Osteocyte (in vitro differentiated cells): ENCODE measurements around the gene PDE4D. TPM values are rescaled to one million over a fixed set of nuclear protein-coding genes. Genes with fewer than 3 reads are reported as not detected.

Experiments
- DNase-seq: peaks from one replicate; pipeline ENCODE4 v3.0.0; 2021; ENCODE audit warnings: mixed read lengths; ENCODE audit not compliant: unreplicated experiment; ENCODE audit errors: extremely low spot score
- H3K27ac Mint-ChIP-seq: one replicate; pipeline ENCODE4 v1.8.0; 2021; ENCODE audit warnings: mild to moderate bottlenecking, mixed read lengths; ENCODE audit not compliant: unreplicated experiment
- H3K27me3 Mint-ChIP-seq: one replicate; pipeline ENCODE4 v1.8.0; 2021; ENCODE audit warnings: mixed read lengths; ENCODE audit not compliant: unreplicated experiment
- H3K36me3 Mint-ChIP-seq: one replicate; pipeline ENCODE4 v1.8.0; 2021; ENCODE audit warnings: mixed read lengths; ENCODE audit not compliant: unreplicated experiment
- H3K4me1 Mint-ChIP-seq: one replicate; pipeline ENCODE4 v1.8.0; 2021; ENCODE audit warnings: mixed read lengths; ENCODE audit not compliant: unreplicated experiment
- H3K4me3 Mint-ChIP-seq: one replicate; pipeline ENCODE4 v1.8.0; 2021; ENCODE audit warnings: mild to moderate bottlenecking, moderate library complexity, mixed read lengths; ENCODE audit not compliant: unreplicated experiment
- H3K9me3 Mint-ChIP-seq: one replicate; pipeline ENCODE4 v1.8.0; 2021; ENCODE audit warnings: mixed read lengths; ENCODE audit not compliant: unreplicated experiment
- total RNA-seq: library from RNA; stranded (reverse); gene quantifications from 2 replicates; pipeline ENCODE4 v1.2.1, GENCODE V29; 2021
- TF ChIP-seq, protein P1 (sequence below): fragments of 200-600 bp; sonication (generic); IDR thresholded peaks from 2 replicates; pipeline ENCODE4 v1.5.0; 2021; ENCODE audit warnings: antibody characterized with exemption, mild to moderate bottlenecking, moderate library complexity

PDE4D gene
- total RNA-seq, 1 donor from 2014 or later: 24.2 TPM

DNA sequence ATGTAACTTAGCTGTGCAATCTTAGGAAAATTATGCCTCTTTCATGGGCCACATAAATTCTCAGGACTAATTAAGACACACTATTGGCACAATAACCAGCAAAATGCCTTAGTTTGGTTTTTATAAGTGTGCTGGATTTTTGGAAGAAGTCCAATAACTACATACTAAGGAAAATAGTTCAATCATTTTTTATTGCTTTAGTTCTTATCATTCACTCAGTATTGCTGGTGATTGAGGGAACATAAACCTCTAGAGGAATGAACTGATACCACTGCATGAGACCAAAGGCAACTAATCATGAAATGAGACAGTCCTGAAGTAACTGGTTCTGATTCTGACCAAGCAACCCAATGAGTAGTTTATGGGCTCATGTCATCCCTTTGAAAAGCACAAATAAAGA lies 571.5 kb downstream of the PDE4D start:
- Mint-ChIP-seq H3K9me3 (no peaks in the 10 kb centered on the region), H3K4me1 (peaks cover 43% of the 10 kb centered on the region), H3K36me3 (no peaks in the 10 kb centered on the region), H3K27me3 (no peaks in the 10 kb centered on the region), H3K27ac (no peak overlapping the region), H3K4me3 (no peak overlapping the region)
- TF ChIP-seq, protein P1, sequence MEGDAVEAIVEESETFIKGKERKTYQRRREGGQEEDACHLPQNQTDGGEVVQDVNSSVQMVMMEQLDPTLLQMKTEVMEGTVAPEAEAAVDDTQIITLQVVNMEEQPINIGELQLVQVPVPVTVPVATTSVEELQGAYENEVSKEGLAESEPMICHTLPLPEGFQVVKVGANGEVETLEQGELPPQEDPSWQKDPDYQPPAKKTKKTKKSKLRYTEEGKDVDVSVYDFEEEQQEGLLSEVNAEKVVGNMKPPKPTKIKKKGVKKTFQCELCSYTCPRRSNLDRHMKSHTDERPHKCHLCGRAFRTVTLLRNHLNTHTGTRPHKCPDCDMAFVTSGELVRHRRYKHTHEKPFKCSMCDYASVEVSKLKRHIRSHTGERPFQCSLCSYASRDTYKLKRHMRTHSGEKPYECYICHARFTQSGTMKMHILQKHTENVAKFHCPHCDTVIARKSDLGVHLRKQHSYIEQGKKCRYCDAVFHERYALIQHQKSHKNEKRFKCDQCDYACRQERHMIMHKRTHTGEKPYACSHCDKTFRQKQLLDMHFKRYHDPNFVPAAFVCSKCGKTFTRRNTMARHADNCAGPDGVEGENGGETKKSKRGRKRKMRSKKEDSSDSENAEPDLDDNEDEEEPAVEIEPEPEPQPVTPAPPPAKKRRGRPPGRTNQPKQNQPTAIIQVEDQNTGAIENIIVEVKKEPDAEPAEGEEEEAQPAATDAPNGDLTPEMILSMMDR: no peak
- DNase-seq: no peak

GRCh38 chr5:59321642-59322041 lies 571.9 kb downstream of the PDE4D start:
- no peak for DNase-seq
- H3K4me3 Mint-ChIP-seq: no peak overlapping the region
- H3K27me3 Mint-ChIP-seq: no peaks in the 10 kb centered on the region
- peaks cover 43% of the 10 kb centered on the region for H3K4me1 Mint-ChIP-seq
- TF ChIP-seq, protein P1: no peak
- no peak overlapping the region for H3K27ac Mint-ChIP-seq
- no peaks in the 10 kb centered on the region for H3K36me3 Mint-ChIP-seq
- no peaks in the 10 kb centered on the region for H3K9me3 Mint-ChIP-seq

DNA sequence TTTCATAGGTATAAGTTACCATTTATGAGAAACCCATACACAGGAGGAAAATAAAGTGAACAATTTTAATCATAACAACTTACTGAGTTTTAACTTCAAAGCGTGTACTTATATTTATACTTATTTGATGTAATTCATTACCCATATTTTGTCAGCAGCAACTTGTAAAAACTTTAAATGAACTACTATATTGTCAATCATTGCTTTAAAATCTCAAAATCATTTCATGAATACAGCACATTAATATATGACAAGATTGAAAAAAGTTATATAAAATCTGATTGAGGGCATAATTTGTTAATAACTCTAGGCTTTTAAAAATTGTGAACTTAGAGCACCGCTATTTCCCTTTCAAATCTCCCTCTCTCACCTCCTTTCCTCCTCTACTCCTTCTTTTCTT lies 573.1 kb downstream of the PDE4D start:
- no peak overlapping the region for H3K27ac Mint-ChIP-seq
- TF ChIP-seq, protein P1: no peak
- no peaks in the 10 kb centered on the region for H3K9me3 Mint-ChIP-seq
- H3K36me3 Mint-ChIP-seq: no peaks in the 10 kb centered on the region
- H3K4me1 Mint-ChIP-seq: peaks cover 47% of the 10 kb centered on the region
- H3K4me3 Mint-ChIP-seq: no peak overlapping the region
- no peaks in the 10 kb centered on the region for H3K27me3 Mint-ChIP-seq
- DNase-seq: no peak

- Mint-ChIP-seq H3K27ac (peak overlapping the region; percentile 64), H3K9me3 (no peaks in the 10 kb centered on the region), H3K36me3 (no peaks in the 10 kb centered on the region), H3K4me3 (no peak overlapping the region), H3K4me1 (peaks cover 47% of the 10 kb centered on the region), H3K27me3 (no peaks in the 10 kb centered on the region)
- no peak for DNase-seq
- TF ChIP-seq, protein P1: no peak
These were observed 574.3 kb downstream of the PDE4D start for GRCh38 chr5:59319250-59319649.

DNA sequence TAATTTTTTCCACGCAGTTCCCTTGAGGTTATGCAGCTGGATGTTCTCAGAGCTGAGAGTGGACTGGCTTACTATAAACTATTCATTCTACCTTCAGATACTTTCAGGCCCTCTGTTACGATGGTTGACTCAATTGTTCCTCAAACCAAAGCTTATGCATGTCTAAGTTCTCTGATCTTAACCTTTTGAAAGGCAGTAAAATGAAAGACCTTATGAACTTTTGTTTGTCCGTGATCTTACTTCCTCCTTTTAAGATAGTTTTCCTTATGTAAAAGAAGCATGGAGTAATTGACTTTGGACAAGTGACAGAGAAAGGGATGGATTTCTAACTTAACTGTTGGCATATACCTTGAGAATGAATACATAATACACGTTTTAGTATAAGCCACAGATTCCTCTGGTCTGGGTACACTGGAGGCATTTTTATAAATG lies 575.7 kb downstream of the PDE4D start:
- Mint-ChIP-seq H3K27ac (peak overlapping the region; percentile 59), H3K27me3 (no peaks in the 10 kb centered on the region), H3K36me3 (no peaks in the 10 kb centered on the region), H3K4me3 (peak overlapping the region; percentile 4), H3K9me3 (no peaks in the 10 kb centered on the region), H3K4me1 (peaks cover 42% of the 10 kb centered on the region)
- TF ChIP-seq, protein P1: no peak
- no peak for DNase-seq
